Activated T-cell treated with anti-CD3 and anti-CD28 coated beads for 1 hour (primary cell): ENCODE measurements around the gene DCLK1.

Source experiments
- DNase-seq: peaks from one replicate; pipeline ENCODE4 v3.0.0-alpha.2; 2020; ENCODE audit warnings: low read depth

DCLK1 gene

GRCh38 chr13:35784286-35784951, 346.8 kb downstream of the DCLK1 start:
- DNase-seq, result no peak

GRCh38 chr13:35782793-35783192, 348.4 kb downstream of the DCLK1 start:
- no peak for DNase-seq

DNA sequence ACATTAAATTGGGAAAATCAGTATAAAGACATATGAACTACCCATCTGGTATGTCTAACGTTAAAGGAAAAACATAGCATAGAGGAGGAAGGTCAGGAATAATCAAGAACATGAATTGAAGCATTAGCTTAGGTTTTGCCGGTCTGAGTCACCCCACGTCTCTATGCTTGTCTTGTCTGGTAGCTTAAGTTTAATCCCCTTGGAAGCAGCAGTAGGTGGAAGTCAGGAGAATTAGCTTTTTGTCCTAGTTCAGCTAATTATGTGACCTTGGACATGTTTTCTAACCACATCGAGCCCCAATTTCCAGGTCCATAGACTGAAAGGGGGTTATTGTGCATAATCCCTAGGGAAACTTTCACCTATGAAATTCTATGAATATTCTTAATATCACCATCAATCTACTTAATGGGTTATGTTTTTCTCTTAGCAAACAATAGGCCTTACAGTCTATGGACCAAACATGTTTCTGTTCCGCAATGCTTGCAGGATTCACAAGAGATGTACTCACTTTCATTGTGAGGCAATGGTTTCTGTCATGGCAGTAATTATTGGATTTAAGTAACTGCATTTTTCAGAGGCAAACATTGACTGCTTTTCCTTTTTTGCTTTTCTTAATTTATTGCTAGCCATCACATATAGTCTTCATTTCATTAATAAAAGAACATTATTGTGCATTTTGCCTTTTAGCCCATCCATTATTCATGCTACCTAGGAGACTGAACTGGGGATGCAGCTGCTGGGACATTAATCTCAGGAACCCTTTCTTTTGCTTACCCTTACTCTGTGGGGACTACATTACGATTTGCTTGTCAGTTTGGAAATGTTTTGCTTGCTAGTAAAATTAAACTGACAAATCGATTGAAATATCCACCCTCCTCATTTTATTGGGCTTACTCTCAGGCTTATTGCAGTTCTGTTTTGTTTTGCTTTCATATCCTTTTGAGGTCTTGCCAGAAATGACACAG, 349.9 kb downstream of the DCLK1 start:
- no peak for DNase-seq

GRCh38 chr13:35780613-35781012, 350.6 kb downstream of the DCLK1 start:
- DNase-seq, result no peak

GRCh38 chr13:35771898-35772297, 359.3 kb downstream of the DCLK1 start:
- no peak for DNase-seq

GRCh38 chr13:35770756-35771297, 360.4 kb downstream of the DCLK1 start:
- no peak for DNase-seq

GRCh38 chr13:35769812-35770211, 361.4 kb downstream of the DCLK1 start:
- DNase-seq, result no peak

- DNase-seq, result no peak
Measured at GRCh38 chr13:35768551-35768950, 362.6 kb downstream of the DCLK1 start.

DNA sequence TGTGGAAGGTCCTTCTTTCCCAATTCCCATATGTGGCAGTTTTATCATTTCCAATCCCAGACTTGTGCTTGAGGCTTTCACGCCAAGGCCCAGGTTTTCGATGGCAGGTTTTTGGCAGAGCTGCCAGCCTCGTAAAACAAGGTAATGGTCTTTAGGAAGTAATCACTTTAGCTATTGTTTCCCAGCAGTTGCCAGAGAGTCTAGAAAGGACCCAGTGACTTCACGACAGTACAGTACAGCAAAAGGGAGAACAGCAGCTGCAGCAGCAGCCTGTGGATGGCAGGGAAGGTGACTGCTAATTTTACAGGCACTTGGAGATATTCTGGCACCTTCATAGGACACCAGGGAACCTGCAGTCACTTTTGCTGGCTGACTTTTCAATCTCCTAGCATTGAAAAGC, 363.1 kb downstream of the DCLK1 start:
- no peak for DNase-seq

DNA sequence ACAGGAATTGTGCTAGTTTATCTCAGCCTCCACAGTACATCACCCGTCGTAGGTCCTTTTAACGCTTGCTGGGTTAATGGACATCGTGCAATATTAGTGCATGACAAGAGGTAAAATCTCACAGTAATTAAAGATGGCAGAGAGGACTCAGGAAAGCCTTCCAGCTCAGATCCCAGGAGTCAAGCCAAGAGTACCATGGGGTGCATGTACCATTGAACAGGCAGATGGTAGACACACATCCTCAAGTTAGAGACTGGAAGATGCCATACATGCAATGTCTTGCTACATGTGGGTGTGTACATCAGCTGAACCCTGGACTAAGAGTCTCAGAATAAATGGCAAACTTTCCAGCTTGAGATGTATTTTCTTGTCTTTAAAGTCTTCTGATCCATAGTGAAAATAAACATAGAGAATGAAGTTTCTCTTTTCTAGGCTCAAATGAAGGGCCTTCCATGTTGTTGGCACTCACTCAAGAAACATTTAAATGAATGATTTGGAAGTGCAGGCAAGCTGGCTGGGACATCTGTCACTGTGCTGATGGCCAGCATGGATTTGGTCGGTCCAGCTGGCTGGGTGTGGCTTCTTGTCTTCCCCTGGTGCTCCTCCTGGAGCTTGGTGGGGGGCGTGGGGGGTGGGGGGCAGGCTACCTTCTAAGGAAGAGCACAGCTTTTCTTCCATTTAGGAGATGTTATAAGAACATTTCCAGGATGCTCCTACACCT, 363.8 kb downstream of the DCLK1 start:
- no peak for DNase-seq

DNA sequence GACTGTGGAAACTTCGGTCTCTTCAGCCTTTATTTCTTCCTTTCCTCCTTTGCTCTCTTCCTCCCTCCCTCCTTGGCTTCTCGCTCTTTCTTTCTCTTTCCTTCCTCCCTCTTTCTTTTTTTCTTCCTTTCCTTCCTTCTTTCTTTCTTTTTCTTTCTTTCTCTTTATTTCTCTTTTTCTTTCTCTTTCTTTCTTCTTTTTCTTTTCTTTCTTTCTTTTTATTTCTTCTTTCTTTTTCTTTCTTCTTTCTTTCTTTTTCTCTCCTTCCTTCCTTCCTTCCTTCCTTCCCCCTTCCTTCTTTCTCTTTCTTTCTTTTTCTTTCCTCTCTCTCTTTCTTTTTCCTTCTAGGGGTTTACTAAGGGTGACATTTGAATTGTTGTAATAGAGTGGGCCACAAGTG, 364.5 kb downstream of the DCLK1 start:
- no peak for DNase-seq

DNA sequence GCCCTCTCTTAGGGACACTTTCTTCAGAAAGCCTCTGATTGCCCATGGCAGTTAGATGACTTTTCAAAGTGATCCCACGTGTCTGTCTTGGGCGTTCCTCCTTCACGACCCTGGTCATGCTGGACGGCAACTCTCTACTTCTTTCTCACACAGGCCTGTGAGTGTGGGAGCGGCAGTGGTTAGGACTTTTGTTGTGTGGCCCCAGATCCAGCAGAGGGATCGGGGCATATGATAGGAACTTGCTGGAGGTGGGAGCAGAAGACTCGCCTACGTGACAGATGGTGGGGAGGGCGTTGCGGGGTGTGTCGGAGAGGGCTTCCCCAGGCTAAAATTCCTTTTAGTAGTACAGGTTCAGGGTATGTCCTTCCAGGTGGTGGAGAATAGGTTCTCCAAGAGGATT, 365.2 kb downstream of the DCLK1 start:
- no peak for DNase-seq

DNA sequence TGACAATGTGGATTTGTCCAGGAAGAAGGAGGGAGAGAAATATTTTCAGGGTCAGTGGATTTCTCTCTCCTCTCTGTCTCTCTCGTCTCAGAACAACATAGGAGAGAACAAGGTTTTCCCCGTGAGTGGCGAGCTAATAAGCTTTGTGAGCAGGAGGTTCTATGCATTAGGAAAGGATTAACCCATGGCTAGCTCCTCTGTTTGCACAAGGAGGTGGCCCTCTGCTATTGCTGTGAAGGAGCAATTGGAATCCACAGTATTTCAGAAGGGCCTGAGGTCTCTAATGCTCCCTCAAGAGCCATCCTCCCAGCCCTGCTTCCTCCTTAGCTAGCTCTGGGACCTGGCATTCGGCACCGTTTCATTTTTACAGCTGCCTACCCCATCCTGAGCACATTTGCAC, 365.8 kb downstream of the DCLK1 start:
- DNase-seq, result no peak

DNA sequence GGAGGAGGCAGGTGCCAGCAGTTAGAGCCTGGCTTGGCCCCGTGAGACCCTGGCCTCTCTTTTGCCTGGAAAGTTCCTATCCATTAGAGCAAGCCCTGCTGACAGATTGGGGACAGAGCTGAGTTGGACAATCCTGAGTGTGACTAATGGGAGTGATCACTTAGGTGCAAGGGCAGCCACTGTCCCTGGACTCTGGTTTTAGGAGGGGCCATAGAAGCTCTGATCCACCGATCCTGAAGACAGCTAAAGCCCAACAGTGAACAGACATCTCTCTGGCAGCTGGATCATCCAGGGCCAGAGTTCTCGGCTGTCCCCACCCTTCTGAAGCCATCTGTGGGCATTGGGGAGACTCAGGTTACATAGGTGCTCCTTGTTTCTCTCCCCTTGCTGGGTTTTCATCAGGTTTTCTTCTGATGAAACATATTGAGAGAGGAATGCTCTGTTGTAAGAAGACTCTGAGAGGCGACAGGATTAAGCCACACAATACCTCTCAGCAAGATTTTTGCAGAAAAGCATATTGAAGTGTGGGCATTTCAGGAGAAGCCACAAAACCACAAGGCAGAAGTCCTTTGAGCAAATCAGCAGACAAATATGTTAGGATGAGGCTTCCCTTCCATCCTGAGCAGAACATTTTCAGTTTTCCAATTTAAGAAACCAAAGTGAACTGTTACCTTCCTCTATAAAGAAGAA, 366.7 kb downstream of the DCLK1 start:
- no peak for DNase-seq

DNA sequence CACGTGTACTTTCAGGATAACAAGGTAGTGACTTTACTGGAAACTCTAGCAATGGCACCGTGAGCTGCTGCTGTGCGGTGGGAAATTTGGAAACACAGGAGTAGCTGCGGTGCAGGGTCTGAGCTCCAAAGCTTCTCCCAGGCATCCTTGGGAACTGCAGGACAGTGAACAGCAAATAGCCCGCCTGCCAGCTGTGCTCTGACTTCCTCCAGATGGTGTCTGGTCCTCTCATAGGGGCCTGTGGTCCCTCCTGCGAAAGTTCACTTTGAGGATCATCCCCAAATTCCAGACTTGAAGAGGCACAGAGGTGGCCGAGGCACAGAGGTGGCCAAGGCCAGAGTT, 367.4 kb downstream of the DCLK1 start:
- no peak for DNase-seq

DNA sequence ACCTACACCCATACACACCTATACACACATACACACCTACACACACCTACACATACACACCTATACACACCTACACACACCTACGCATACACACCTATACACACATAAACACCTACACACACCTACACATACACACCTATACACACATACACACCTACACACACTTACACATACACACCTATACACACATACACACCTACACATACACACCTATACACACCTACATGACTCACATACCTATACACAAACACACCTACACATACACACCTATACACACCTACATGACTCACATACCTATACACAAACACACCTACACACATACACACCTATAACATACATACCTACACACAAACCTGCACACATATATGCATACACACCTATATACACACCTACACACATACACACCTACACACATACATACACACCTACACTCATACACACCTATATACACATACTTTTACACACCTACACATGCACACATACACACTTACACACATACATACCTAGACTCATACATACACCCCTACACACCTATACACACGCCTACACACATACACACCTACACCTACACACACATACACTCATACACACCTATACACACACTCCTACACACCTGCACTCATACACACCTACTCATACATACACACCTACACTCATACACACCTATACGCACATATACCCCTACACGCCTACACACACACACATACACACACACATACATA, 368.0 kb downstream of the DCLK1 start:
- DNase-seq, result no peak

DNA sequence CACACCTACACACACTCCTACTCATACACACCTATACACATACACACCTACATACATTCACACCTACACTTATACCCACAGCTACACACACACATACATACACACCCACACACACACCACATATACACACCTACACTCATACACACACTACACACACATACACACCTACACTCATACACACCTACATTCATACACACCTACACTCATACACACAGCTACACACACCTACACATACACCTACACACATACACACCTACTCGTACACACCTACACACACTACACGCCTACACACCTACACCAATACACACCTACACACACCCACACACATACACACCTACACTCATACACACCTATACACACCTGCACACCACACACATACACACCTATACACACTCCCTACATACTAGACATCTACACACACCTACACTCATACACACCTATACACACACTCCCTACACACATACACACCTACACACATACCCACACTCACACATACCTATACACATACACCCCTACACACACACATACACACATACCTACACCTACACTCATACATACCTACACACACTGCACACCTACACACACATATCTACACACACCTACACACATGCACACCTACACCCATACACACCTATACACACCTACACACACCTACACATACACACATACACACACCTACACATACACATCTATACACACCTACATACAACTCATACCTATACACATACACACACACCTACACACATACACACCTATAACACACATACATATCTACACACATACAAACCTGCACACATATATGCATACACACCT, 369.5 kb downstream of the DCLK1 start:
- DNase-seq, result no peak

DNA sequence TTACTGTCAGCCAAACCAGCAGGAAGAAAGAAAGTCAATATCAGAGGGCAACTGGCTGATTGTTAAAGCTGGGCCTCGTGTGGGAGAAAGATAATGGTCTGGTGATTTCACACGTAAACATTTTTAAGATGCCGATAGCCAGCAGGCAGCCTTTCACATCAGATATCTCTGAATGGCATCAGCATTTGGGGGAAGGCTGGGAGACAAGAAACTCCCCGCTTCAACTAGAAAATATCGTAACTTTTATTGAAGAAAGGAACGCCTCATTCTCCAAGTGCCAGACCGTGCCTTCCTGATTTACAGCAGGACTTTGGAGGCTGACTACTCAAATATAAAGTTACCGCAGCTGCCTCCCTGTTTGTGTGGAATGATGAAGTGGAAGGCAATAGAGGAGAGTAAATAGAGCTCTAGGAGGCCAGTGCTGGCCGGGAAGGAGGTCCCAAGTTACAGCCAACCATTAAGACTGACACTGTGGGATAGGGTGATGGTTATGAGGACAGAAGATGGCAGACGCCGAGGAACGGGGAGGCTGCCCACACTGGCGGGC, 370.4 kb downstream of the DCLK1 start:
- DNase-seq, result no peak

DNA sequence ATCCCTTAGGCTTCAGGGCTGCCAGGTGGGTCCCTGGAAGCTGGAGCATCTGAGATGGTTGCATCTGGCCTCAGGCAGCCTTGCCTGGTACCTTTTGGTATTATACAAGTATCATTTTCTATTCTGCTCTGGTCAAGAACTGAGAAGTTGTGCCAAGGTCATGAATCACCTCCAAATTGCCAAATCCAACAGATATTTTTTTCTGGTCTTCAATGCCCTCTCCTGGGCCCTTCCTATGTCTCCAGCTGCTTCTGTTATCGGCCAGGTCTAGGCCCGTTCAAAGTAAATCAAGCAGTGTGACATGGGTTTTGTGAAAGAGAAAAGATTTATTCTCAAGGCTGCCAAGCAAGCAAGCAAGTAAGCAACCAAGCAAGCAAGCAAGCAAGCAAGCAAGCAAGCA, 383.6 kb downstream of the DCLK1 start:
- DNase-seq, result no peak

GRCh38 chr13:35744566-35745178, 386.5 kb downstream of the DCLK1 start:
- DNase-seq, result no peak
